ENCODE data around the gene ANKFY1.

Gene ANKFY1

DNA sequence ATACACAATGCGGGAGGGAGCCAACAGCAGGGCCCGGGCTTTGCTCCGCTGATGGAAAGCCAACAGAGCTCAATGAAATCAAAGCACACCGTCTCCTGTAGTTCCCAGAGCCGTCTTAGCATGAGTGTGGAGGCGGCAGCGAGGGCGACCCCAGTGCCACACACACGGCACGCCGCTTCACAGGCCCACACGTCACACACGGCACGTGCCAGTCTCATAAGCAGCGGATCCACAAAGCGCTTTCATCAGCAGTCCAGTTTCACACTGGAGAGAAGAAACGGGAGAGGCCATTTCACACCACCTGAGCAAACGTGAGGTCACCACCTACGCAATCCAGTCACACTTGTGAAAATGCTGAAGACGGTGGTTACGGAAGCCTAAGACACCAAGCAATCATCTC is 86.0 kb downstream of the ANKFY1 start:
- no peak for DNase-seq (ENCODE audit: low read depth)

DNA sequence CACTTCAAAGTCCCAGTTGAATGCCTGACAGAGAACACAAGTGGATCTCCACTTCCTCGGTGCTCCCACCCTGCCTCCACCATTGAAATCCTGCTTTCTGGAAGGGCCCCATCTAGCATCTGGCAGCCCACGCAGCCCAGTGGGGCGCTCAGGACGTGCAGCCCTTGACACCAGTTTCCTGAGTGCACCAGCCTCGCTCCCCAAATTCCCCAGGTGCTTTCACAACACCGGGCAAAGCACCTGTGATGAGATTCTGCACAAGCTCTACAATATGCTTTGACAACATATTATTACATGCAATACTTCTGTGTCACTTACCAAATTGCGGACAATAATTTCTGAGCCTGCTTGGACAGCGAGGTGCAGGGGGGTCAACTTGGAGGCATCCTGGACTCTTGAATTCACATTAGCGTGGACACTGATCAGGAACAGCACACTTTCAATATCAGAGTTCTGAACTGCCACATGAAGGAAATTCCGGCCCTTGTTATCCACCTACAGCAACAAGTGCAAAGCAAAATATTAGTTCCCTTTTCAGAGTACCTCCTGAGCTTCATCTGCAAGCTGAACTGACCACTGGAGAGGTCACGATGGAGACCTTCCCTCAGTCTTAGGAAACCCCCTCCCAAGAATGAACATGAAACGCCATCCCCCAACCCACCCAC is 86.8 kb downstream of the ANKFY1 start:
- DNase-seq (ENCODE audit: low read depth): no peak

DNA sequence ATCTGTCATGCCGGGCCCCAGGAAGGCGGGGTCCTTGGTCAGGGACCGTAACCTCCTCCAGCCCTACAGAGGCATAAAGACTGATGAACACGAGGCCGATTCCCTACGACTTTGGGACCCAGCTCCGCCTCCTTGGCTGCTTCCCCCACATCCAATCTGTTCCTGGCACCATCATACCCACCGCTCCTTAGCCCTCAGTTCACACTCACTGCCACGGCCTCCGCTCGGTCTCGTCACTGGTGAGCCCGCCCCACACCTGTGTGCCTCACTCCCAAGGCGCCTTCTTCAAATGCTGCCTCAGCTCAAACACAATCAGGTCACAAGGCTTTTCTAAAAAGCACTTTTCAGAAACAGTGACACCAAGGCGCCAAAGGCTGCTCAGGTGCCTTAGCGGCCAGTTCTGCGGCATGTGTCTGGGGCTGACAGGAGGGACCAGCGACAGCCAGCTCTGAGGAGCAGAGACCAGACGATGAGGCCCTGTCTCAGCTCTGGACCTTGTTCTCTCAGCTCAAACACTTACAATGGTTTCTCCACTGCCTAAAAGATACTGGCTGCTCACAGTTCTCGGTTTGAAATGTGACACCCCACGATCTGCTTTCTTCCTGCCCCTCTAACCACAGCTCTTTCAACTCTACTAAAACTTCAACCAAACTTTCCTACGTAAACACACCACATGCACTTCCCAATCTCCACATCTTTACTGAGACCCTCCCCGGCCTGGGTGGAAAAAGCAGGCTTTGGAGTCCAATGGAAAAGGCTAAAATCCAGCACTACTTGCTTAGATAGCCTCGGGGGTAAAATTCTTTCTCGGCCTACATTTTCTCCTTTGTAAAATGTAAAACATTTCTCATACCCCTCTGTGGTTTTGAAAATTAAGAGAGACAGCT is 87.6 kb downstream of the ANKFY1 start:
- no peak for DNase-seq (ENCODE audit: low read depth)

DNA sequence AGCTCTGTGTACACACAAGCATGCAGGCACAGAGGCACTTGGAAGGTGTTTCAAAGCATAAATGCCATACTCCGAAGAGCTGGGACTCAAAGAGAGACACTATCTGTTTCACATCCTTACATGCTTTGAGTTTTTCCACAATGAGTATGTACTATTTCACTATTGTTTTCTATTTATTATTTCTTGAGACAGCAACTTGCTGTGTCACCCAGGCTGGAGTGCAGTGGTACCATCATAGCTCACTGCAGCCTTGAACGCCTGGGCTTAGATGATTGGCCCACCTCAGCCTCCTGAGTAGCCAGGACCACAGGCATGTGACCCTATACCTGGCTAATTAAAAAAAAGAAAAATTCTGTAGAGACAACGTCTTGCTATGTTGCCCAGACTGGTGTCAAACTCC is 89.2 kb downstream of the ANKFY1 start:
- no peak for DNase-seq (ENCODE audit: low read depth)

DNA sequence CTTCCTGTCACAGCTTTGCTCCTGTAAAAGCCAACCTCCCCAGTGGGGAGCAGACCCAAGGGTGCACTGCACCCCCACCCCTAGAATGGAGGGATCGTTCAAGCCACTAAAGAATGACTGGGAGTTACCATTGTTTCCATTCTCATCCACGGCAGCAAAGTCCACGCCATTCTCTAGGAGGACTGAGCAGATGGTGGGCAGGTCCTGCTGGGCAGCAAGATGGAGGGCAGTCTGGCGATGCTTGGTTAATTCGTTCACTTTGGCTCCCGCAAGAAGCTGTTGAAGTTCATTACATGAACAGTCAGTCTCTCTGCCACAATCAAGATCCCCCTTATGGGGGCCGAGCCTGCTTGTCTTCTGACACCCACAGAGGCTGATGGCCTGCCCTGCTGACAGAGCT is 90.0 kb downstream of the ANKFY1 start:
- no peak for DNase-seq (ENCODE audit: low read depth)

DNA sequence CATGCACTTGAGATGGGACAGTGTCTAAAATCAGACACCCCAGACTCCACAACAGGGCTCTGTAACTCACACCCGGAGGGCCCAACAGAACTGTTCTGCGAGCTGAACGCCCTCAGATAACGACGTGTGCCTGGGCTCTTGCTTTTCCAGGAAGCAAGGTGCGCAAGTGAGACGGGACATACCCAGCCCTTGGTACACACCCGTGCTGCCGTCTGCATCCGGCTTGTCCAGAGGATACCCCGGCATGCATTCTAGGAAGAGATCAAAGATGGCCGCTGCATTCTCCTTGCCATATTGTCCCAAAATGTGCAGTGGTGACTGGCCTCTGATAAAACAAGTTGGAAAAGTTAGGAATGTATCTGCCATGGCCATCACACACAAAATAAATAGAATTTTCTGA is 91.4 kb downstream of the ANKFY1 start:
- DNase-seq (ENCODE audit: low read depth): no peak

DNA sequence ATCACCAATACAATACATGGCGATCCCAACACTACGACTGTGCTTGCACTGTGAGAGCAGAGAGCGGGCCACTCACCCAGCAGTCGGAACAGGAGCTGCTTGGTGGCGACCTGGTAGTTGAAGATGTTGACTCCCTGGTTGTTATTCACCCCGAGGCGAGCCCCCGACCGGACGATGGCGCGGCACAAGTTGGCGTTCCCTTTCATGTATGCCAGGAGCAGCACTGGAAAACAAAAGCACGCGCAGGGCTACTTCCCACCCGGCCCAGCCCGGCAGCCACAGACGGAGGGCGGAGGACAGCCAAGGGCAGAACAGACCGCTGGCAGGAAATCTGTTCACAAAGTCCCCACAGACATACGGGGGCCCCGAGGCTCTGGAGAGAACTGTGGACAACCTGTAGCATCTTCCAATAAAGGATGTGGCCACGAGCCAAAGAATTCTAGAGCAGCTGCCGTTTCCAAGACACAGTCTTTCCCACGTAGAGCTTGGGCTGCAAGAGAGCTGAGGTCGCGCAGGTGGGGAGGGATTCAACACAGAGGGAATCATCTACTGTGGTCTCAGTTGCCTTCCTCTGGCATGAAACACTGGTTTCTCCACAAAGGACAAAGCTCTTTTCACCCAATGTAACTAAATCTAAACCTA is 93.0 kb downstream of the ANKFY1 start:
- DNase-seq (ENCODE audit: low read depth): no peak

DNA sequence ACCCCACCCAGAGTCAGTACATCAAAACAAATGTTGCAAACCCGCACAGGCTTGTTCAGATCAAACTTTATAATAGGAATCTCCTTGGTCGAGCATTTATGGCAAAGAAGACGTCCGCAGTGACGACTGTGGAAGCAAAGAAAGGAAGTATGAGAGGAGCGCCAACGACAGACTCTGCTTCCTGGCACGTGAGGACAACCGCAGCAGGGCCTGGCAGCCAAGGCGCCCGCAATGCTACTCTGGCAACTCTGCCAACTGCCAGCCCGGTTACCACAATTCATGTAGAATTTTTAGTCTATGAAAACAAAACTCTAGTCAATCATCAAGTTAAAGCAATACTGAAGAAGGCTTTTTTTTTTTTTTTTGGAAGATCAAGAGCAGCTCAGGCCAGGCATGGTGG is 96.0 kb downstream of the ANKFY1 start:
- no peak for DNase-seq (ENCODE audit: low read depth)

DNA sequence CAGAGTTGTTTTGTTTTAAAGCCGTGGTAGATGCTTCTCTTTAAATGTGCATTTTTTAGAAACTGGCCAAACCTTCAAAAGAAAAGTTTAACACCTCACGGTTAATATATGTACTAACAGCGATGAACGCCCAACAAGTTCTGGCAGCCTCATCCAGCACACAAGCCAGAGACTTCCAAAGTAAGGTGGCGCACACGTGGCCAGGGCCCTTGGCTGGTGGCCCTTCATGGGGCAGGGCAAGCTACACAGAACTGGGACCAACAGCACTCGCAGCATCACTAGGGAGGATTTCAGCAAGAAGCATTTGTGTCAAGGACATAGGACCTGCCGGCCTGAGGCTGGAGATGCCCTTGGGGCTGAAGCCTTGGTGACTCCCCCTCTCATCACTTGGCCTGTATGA is 97.4 kb downstream of the ANKFY1 start:
- no peak for DNase-seq (ENCODE audit: low read depth)

DNA sequence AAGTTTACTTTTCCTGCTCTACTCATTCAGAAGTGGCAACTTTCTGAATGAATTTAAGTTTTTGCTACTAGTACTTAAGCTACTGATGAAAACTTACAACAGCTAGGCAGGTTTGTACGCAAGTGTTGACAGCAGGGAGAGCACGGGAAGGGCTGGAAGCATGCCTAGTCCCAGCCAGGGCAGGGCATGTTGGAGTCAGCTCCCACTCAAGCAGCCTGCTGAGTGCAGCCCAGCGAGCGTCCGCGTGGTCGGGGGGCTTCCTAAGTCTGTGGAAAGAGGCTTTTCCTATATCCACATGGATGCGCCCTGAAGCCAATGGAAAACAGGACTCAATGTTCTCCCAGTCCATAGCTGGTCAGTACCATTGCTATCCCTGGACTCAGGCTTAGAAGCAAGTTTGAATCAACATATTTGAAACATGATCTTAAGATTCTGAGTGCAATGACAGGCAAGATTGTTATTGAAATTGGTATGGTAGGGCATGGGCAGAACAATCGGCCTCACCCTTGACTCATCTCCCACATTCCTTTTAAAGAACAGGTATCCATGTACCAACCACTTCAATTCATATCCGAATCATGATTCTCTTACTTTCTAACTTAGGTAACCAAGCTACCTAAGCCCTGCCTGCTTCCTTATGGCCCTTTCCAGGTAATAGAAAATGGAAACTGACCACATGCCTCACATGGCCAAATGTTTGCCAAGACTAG is 98.3 kb downstream of the ANKFY1 start:
- DNase-seq (ENCODE audit: low read depth): no peak

DNA sequence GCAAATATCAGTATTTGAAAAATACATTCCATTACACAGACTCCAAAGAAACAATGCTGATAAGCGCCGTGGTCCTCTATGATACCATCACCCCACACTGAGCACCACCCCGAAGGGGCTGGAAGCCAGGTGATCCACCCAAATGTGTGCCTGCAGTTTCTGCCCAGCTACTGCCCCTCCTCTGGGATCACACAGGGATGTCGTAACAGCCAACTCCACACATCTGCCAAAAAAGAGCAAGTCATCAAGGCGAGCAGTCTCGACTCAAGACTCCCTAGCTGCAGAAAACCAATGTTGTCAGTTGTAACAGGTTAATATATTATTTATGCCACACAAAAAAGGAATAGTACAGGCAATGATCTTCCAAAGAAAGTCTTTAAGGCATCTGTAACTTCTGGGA is 99.8 kb downstream of the ANKFY1 start:
- DNase-seq (ENCODE audit: low read depth): no peak

DNA sequence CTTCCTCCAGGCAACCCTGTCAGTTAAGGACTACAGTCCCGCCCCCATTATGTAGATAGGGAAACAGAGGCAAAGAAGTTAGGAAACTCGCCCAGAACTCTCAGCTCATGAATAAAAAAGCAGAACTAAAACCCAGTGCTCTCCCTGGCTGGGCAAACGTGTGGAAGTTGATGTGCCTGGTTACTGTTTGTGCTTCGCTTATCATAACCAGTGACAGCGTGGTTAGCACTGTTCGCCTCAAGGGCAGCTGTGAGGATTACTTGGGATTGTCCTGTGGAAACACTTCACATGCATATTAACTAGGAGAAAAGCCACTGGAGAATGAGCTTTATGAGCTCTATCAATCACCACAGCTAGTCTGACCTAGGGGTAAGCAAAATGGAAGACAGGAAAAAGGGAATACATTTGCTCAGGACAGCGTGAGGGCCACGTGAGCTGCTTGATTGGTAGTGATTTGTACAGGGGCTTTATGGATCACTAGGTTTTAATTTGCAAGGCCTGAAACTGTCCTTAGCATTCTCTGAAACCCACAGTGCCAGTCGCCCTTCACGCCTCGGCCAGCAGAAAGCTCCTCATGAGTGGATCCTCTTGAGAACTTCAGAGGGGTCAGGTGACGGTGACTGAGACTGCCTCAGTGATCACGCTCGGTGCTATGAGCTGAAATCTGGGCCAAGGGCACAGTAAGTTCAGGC is 100.9 kb downstream of the ANKFY1 start:
- no peak for DNase-seq (ENCODE audit: low read depth)

DNA sequence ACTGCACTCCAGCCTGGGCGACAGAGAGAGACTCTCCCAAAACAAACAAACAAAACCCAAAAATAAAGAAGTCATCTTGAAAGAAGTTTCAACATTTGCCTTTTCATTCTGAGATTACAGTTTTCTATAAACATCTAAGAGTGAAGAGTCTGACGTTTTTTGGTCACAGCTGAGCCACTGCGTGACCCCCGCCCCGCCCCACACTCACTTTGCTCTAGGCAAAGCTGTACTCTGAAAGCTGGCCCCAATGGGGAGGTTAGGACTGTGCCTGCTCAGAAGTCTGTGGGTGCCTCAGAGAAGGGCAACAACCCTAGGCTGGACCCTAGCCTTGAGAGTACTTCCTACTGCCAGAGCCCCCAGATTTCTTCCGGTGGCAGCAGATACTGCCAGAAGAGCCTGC is 101.5 kb downstream of the ANKFY1 start:
- DNase-seq (ENCODE audit: low read depth): no peak

DNA sequence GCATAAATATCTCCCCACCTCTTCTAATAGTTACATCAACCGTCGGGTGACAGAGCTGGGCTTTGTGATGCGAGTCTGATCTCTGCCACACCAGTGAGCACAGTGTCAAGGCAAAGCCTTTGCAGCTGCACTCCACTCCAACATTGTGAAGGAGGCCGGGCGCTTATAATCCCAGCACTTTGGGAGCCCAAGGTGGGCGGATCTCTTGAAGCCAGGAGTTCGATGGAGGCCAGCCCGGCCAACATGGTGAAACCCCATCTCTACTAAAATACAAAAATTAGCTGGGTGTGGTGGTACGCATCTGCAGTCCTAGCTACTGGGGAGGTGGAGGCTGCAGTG is 101.8 kb downstream of the ANKFY1 start:
- DNase-seq (ENCODE audit: low read depth): no peak

DNA sequence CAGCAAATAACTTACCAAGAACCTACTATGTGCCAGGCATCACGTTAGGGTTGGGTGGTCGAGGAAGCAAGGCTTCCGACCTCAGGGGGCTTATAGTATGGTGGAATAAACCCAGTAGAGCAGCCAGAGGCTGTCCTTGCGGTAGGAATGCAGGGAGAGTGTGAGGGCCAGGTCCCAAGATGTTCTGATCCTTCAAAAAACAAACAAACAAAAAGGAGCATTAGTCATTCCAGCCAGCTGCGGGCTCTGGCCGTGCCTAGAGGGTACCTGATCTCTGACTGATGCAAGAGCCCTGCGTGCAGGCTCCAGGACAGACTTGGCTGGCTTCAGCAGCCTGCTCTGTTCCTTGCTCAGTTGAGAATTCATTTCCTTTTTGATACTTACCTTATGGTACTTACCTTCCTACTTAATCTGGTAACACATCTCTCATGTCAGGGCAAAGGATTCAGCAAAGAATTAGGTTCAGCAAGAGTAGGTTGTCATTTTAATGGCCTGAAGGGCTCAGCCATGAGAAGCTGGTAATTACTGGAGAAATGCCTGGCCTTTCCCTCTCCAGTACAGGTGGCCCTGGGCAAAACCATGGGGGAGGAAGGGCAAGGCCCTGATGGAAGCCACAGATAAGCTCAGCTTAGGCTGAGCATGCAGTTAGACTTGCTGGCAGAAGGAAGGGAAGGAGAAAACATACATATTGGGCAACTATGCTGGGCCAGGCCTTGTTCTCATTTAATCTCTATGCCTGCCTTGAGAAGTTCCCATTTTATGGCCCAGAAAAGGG is 102.4 kb downstream of the ANKFY1 start:
- DNase-seq (ENCODE audit: low read depth): no peak

DNA sequence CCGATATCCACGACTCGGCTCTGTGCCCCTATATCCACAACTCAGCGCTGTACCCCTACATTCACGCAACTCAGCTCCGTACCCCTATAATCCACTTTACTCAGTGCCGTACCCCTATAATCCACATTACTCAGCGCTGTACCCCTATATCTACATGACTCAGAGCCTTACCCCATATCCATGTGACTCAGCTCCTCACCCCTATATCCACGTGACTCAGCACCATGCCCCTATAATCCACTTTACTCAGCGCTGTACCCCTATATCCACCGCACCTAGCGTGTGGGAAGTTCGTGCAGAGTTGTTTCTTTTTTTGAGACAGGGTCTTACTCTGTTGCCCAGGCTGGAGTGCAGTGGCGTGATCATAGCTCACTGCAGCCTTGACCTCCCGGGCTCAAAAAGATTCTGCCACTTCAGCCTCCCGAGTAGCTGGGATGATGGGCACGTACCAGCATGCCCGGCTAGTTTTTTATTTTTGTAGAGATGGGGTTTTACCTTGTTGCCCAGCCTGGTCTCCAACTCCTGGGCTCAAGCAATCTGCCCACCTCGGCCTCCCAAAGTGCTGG is 103.4 kb downstream of the ANKFY1 start:
- no peak for DNase-seq (ENCODE audit: low read depth)

DNA sequence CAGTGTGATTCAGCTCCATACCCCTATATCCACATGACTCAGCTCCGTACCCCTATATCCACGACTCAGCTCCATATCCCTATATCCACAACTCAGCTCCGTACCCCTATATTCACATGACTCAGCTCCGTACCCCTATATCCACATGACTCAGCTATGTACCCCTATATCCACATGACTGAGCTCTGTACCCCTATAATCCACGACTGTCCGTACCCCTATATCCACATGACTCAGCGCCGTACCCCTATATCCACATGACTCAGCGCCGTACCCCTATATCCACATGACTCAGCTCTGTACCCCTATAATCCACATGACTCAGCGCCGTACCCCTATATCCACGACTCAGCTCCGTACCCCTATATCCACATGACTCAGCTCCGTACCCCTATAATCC is 104.0 kb downstream of the ANKFY1 start:
- DNase-seq (ENCODE audit: low read depth): no peak

DNA sequence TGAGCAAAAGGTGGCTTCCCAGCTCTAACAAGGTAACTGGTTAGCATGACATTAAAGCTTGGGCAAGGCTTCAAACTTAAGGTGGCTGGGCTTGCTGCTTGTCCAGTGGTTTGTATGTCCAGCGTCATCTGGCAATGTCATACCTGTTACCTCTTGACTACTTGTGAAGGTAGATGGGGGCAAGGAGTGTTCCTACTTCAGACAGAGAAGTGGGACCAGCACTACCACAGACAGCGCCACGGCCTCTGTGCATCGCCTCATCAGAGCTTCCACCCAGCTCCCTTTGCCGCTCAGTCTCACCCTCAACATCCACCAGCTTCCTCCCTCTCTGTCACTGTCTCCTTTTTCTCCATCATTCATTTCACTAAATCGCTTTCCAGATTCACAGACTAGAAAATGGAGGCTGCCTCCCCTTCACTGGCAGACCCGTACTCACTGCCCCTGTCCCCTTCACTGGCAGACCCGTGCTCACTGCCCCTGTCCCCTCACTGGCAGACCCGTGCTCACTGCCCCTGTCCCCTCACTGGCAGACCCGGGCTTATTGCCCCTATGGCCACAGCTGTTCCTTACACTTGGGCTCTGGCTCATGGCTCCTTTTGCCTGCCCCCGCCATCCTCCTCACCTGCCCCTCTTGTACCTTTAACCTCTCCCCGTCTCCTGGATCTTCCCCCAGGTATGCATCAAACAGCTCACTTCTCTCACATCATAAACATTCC is 106.0 kb downstream of the ANKFY1 start:
- DNase-seq (ENCODE audit: low read depth): no peak

DNA sequence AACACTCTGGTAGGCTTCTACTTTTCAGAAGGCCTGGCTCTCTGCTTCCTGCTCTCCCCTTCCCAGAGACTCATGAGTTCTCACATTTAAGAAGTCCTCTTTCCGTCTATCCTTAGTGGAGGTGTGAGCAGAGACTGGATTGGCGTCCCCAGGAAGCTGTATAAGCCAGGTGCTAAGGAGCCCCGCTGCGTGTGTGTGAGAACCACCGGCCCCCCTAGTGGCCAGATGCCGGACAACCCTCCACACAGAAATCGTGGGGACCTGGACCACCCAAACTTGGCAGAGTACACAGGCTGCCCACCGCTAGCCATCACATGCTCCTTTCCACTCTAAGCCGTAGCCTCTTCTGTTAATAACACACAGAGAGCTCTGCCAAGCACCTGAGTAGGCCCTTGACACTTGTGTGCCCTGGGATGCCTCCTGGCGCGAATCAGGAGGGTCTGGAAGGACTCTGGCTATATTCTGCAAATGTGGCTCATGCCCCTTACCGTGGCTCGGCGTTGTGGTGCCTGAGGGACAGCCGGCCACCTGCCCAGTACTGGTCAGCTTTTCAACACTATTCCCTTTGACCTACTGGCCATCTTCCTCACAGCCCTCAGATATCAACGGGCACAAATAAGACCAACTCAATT is 106.9 kb downstream of the ANKFY1 start:
- DNase-seq (ENCODE audit: low read depth): no peak
